ENCODE results near the gene PROSER3. TPM values are rescaled to one million over a fixed set of nuclear protein-coding genes. Genes with fewer than 3 reads are reported as not detected.

PROSER3 gene
- total RNA-seq, 1 donor from 2014 or later: 46.6 TPM

- Mint-ChIP-seq H3K27me3 (ENCODE audit: low read depth) (no peaks in the 10 kb centered on the region), H3K27ac (no peak overlapping the region), H3K36me3 (peaks cover 54% of the 10 kb centered on the region), H3K9me3 (no peaks in the 10 kb centered on the region), H3K4me3 (no peak overlapping the region), H3K4me1 (no peaks in the 10 kb centered on the region)
- no peak for TF ChIP-seq CTCF (IDR thresholded peaks at IDR 0.05; ENCODE audit: unreplicated experiment)
- DNase-seq (ENCODE audit: low spot score in 2 of 2, unreplicated experiment in 2 of 2): no peak
Measured at GRCh38 chr19:35730326-35730725, 27.6 kb upstream of the PROSER3 start.

- no peak overlapping the region for H3K4me3 Mint-ChIP-seq
Measured at GRCh38 chr19:35731353-35731752, 26.6 kb upstream of the PROSER3 start.

GRCh38 chr19:35731779-35732405, 26.1 kb upstream of the PROSER3 start:
- H3K4me1 Mint-ChIP-seq: no peaks in the 10 kb centered on the region
- no peaks in the 10 kb centered on the region for H3K9me3 Mint-ChIP-seq
- no peak overlapping the region for H3K4me3 Mint-ChIP-seq
- no peak for TF ChIP-seq CTCF (IDR thresholded peaks at IDR 0.05; ENCODE audit: unreplicated experiment)
- no peak overlapping the region for H3K27ac Mint-ChIP-seq
- H3K36me3 Mint-ChIP-seq: peaks cover 46% of the 10 kb centered on the region
- no peak for DNase-seq (ENCODE audit: low spot score in 2 of 2, unreplicated experiment in 2 of 2)
- H3K27me3 Mint-ChIP-seq (ENCODE audit: low read depth): no peaks in the 10 kb centered on the region

More at GRCh38 chr19:35731353-35731752, 26.6 kb upstream of the PROSER3 start:
- no peaks in the 10 kb centered on the region for H3K27me3 Mint-ChIP-seq (ENCODE audit: low read depth)
- H3K4me1 Mint-ChIP-seq: no peaks in the 10 kb centered on the region
- no peak overlapping the region for H3K27ac Mint-ChIP-seq
- no peak for TF ChIP-seq CTCF (IDR thresholded peaks at IDR 0.05; ENCODE audit: unreplicated experiment)
- no peak for DNase-seq (ENCODE audit: low spot score in 2 of 2, unreplicated experiment in 2 of 2)
- no peaks in the 10 kb centered on the region for H3K9me3 Mint-ChIP-seq
- H3K36me3 Mint-ChIP-seq: peaks cover 46% of the 10 kb centered on the region

- TF ChIP-seq CTCF (IDR thresholded peaks at IDR 0.05; ENCODE audit: unreplicated experiment): no peak
- H3K27me3 Mint-ChIP-seq (ENCODE audit: low read depth): no peaks in the 10 kb centered on the region
- H3K4me3 Mint-ChIP-seq: no peak overlapping the region
- H3K9me3 Mint-ChIP-seq: no peaks in the 10 kb centered on the region
- peaks cover 45% of the 10 kb centered on the region for H3K36me3 Mint-ChIP-seq
- DNase-seq (ENCODE audit: low spot score in 2 of 2, unreplicated experiment in 2 of 2): no peak
- no peak overlapping the region for H3K27ac Mint-ChIP-seq
- no peaks in the 10 kb centered on the region for H3K4me1 Mint-ChIP-seq
Measured at GRCh38 chr19:35732540-35733179, 25.3 kb upstream of the PROSER3 start.

- Mint-ChIP-seq H3K9me3 (no peaks in the 10 kb centered on the region), H3K36me3 (peaks cover 39% of the 10 kb centered on the region), H3K27me3 (ENCODE audit: low read depth) (no peaks in the 10 kb centered on the region), H3K4me3 (no peak overlapping the region), H3K27ac (no peak overlapping the region), H3K4me1 (no peaks in the 10 kb centered on the region)
- no peak for TF ChIP-seq CTCF (IDR thresholded peaks at IDR 0.05; ENCODE audit: unreplicated experiment)
- DNase-seq (ENCODE audit: low spot score in 2 of 2, unreplicated experiment in 2 of 2): no peak
Measured at GRCh38 chr19:35733180-35734125, 24.5 kb upstream of the PROSER3 start.

Data from mesothelial cell of epicardium (in vitro differentiated cells).